Measurements from ENCODE around the gene CTBP2.

- TF ChIP-seq CTCF (conservative IDR thresholded peaks at IDR 0.05; ENCODE audit: low read depth, low read length) (no peak), EZH2 (IDR thresholded peaks at IDR 0.05; ENCODE audit: borderline replicate concordance, low read depth, low read length, poor library complexity, severe bottlenecking) (no peak)
Measured at GRCh38 chr10:125043841-125044658, 116.3 kb downstream of the CTBP2 start.
